OCI-LY1 (cell line): ENCODE data around the gene ARMC3.

Experiments used
- CTCF ChIP-seq: fragments of 200-600 bp; sonication (generic), shearing (Covaris generic); IDR thresholded peaks from 2 replicates; pipeline ENCODE4 v1.5.1; 2017; ENCODE audit warnings: mild to moderate bottlenecking, antibody characterized with exemption, low read length, moderate library complexity, mixed read lengths
- EZH2 ChIP-seq: fragments of 200-600 bp; sonication (generic), shearing (Covaris generic); IDR thresholded peaks from 2 replicates; pipeline ENCODE4 v1.8.0; 2017; ENCODE audit warnings: borderline replicate concordance, mixed run types, mild to moderate bottlenecking, antibody characterized with exemption, low read length, moderate library complexity, mixed read lengths

GRCh38 chr10:23019633-23020032, 91.8 kb downstream of the ARMC3 start:
- no peak for TF ChIP-seq CTCF
- TF ChIP-seq EZH2 = no peak
